GM23338 (cell line): ENCODE results near the gene SRGAP3. TPM values are rescaled to one million over a fixed set of nuclear protein-coding genes. Genes with fewer than 3 reads are reported as not detected.
A peak's percentile ranks its signal among the peaks of the same experiment; 100 is the strongest.

Source experiments
- ATAC-seq: fragments of 200-7000 bp; cut with Tn5 transposase; 3 replicates; pipeline ENCODE4 v1.9.1; 2020
- DNase-seq: peaks from one replicate; pipeline ENCODE4 v3.0.0-alpha.2; 2015; ENCODE audit warnings: low spot score
- H2AFZ ChIP-seq: fragments of 200-600 bp; sonication (generic); 2 replicates; pipeline ENCODE4 v1.8.0; 2016; ENCODE audit warnings: antibody characterized with exemption, mild to moderate bottlenecking, moderate library complexity
- H3F3A ChIP-seq: fragments of 200-600 bp; sonication (generic); replicated peaks from 2 replicates; pipeline ENCODE4 v1.8.0; 2017; ENCODE audit warnings: antibody characterized with exemption, mixed run types, low read depth
- H3K27ac ChIP-seq: fragments of 200-600 bp; sonication (generic); 2 replicates; pipeline ENCODE4 v1.6.1; 2016; ENCODE audit warnings: low read depth
- H3K27me3 ChIP-seq: fragments of 200-600 bp; sonication (generic); 2 replicates; pipeline ENCODE4 v1.8.0; 2016; ENCODE audit warnings: mild to moderate bottlenecking, mixed run types, moderate library complexity; ENCODE audit not compliant: insufficient read depth
- H3K36me3 ChIP-seq: fragments of 200-600 bp; sonication (generic); 2 replicates; pipeline ENCODE4 v1.8.0; 2016; ENCODE audit warnings: mild to moderate bottlenecking; ENCODE audit not compliant: insufficient read depth
- H3K4me1 ChIP-seq: fragments of 200-600 bp; sonication (generic); 2 replicates; pipeline ENCODE4 v1.8.0; 2016; ENCODE audit warnings: mild to moderate bottlenecking, moderate library complexity; ENCODE audit not compliant: insufficient read depth
- H3K4me2 ChIP-seq: fragments of 200-600 bp; sonication (generic); 2 replicates; pipeline ENCODE4 v1.7.1; 2017; ENCODE audit warnings: mixed run types
- H3K4me3 ChIP-seq: fragments of 200-600 bp; sonication (generic); 2 replicates; pipeline ENCODE4 v1.6.1; 2016; ENCODE audit warnings: mixed run types
- H3K79me2 ChIP-seq: fragments of 200-600 bp; sonication (generic); replicated peaks from 2 replicates; pipeline ENCODE4 v1.8.0; 2017; ENCODE audit warnings: mild to moderate bottlenecking; ENCODE audit not compliant: insufficient read depth
- H3K9me2 ChIP-seq: fragments of 200-600 bp; sonication (generic); 2 replicates; pipeline ENCODE4 v1.8.0; 2017; ENCODE audit not compliant: insufficient read depth
- H4K20me1 ChIP-seq: fragments of 200-600 bp; sonication (generic); replicated peaks from 2 replicates; pipeline ENCODE4 v1.8.0; 2017; ENCODE audit warnings: mild to moderate bottlenecking; ENCODE audit not compliant: insufficient read depth
- H3K27ac Mint-ChIP-seq: 2 replicates; pipeline ENCODE4 v1.8.0; 2020; ENCODE audit warnings: inconsistent platforms, mild to moderate bottlenecking, moderate library complexity, mixed read lengths
- H3K27me3 Mint-ChIP-seq: 3 replicates; pipeline ENCODE4 v1.8.0; 2022; ENCODE audit warnings: low read depth, mild to moderate bottlenecking, moderate library complexity, mixed read lengths, inconsistent platforms; ENCODE audit not compliant: insufficient read depth, poor library complexity
- H3K36me3 Mint-ChIP-seq: 3 replicates; pipeline ENCODE4 v1.8.0; 2021; ENCODE audit warnings: low read depth, mild to moderate bottlenecking, inconsistent platforms, moderate library complexity, mixed read lengths
- H3K4me1 Mint-ChIP-seq: 3 replicates; pipeline ENCODE4 v1.8.0; 2020; ENCODE audit warnings: mild to moderate bottlenecking, inconsistent platforms, mixed read lengths
- H3K4me3 Mint-ChIP-seq: 3 replicates; pipeline ENCODE4 v1.8.0; 2021; ENCODE audit warnings: moderate library complexity, mild to moderate bottlenecking, inconsistent platforms, mixed read lengths
- H3K9me3 Mint-ChIP-seq: 3 replicates; pipeline ENCODE4 v1.8.0; 2020; ENCODE audit warnings: moderate library complexity, mild to moderate bottlenecking, inconsistent platforms, mixed read lengths
- CREB1 ChIP-seq: fragments of 250-450 bp; sonication (Bioruptor Pico); IDR thresholded peaks from 2 replicates; pipeline ENCODE4 v1.5.0; 2020; ENCODE audit warnings: low read depth, mild to moderate bottlenecking, moderate library complexity
- ETS1 ChIP-seq: IDR thresholded peaks from 2 replicates; pipeline ENCODE4 v1.6.1; 2016; ENCODE audit warnings: antibody characterized with exemption
- EZH2phosphoT487 ChIP-seq: fragments of 200-600 bp; sonication (generic); IDR thresholded peaks from one replicate; pipeline ENCODE4 v1.8.1; 2018; ENCODE audit warnings: antibody characterized with exemption; ENCODE audit not compliant: unreplicated experiment
- POLR2AphosphoS5 ChIP-seq: IDR thresholded peaks from 2 replicates; pipeline ENCODE4 v1.6.1; 2016; ENCODE audit warnings: antibody characterized with exemption, low read depth
- ZNF114 ChIP-seq: fragments of 250-450 bp; sonication (Bioruptor Pico); IDR thresholded peaks from 2 replicates; pipeline ENCODE4 v1.5.0; 2020; ENCODE audit warnings: mild to moderate bottlenecking, moderate library complexity
- ZNF331 ChIP-seq: fragments of 250-450 bp; sonication (Bioruptor Pico); IDR thresholded peaks from 2 replicates; pipeline ENCODE4 v1.5.0; 2020; ENCODE audit warnings: low read depth, mild to moderate bottlenecking, moderate library complexity
- ZNF462 ChIP-seq: fragments of 250-450 bp; sonication (Bioruptor Pico); IDR thresholded peaks from 2 replicates; pipeline ENCODE4 v1.5.0; 2020; ENCODE audit warnings: mild to moderate bottlenecking, moderate library complexity
- polyA plus RNA-seq: library from polyadenylated mRNA; unstranded; fragments of >200 nt; fragmentation: Nextera tagmentation; extraction: Ambion mirVana; gene quantifications from 2 replicates; pipeline ENCODE4 v1.2.1, GENCODE V29; 2016
- total RNA-seq: library from RNA; depleted of rRNA; stranded (reverse); fragments of >200 nt; shearing (Covaris generic); gene quantifications from 2 replicates; pipeline ENCODE4 v1.2.3, GENCODE V29; 2014

SRGAP3 gene
- total and polyA plus RNA-seq, 2 experiments from 2014 or later, result 6.4 to 9.4 TPM

GRCh38 chr3:8988791-8989558 is 260.5 kb downstream of the SRGAP3 start (continued):
- TF ChIP-seq ZNF462 (CRISPR knock-in tag), result no peak
- TF ChIP-seq EZH2phosphoT487, result no peak
- no peak for TF ChIP-seq ETS1

- Histone ChIP-seq H4K20me1 (no peaks in the 10 kb centered on the region), H3K27ac (no peak overlapping the region), H3K27me3 (no peaks in the 10 kb centered on the region), H2AFZ (no peak overlapping the region; the same call in 1 of the 2 replicates), H3K36me3 (no peaks in the 10 kb centered on the region), H3K4me3 (no peak overlapping the region; the same call in 1 of the 2 replicates), H3K4me2 (0 out of 2 replicates have a peak overlapping the region, but pooled peaks have one; percentile 56), H3K79me2 (no peaks in the 10 kb centered on the region), H3F3A (no peaks in the 10 kb centered on the region), H3K4me1 (0 out of 2 replicates have a peak, but pooled peaks cover 8% of the 10 kb centered on the region), H3K9me2 (no peaks in the 10 kb centered on the region)
- Mint-ChIP-seq H3K36me3 (no peaks in the 10 kb centered on the region), H3K4me1 (peaks cover 16% of the 10 kb centered on the region), H3K4me3 (no peak overlapping the region; the same call in 2 of the 3 replicates), H3K27ac (no peak overlapping the region), H3K27me3 (peaks cover 12% of the 10 kb centered on the region), H3K9me3 (no peaks in the 10 kb centered on the region)
- DNase-seq (no peak), ATAC-seq (no peak)
- TF ChIP-seq ZNF331 (CRISPR knock-in tag) (no peak), CREB1 (CRISPR knock-in tag) (no peak), POLR2AphosphoS5 (no peak), ETS1 (no peak), ZNF114 (CRISPR knock-in tag) (no peak)
Measured at GRCh38 chr3:8988384-8988655, 261.1 kb downstream of the SRGAP3 start.
